Right lobe of liver (tissue), 6 donors: ENCODE data around the gene SOHLH2. TPM values are rescaled to one million over a fixed set of nuclear protein-coding genes. Genes with fewer than 3 reads are reported as not detected.

Source experiments
- ATAC-seq, 4 donors: fragments of 200-7000 bp; cut with Tn5 transposase; one replicate each; pipeline ENCODE4 v1.9.1; 2020; ENCODE audit warnings: mild to moderate bottlenecking in 4 of 4, moderate library complexity in 4 of 4
- DNase-seq, 3 donors: peaks; one replicate each; pipeline ENCODE4 v3.0.0-alpha.2; 2020
- H3K27ac ChIP-seq, 3 donors: fragments of 200-600 bp; one replicate each; pipeline ENCODE4 v1.8.0; 2022
- H3K27me3 ChIP-seq, 2 donors: fragments of 200-600 bp; one replicate each; pipeline ENCODE4 v1.8.0; 2022
- H3K36me3 ChIP-seq, 4 donors: fragments of 200-600 bp; sonication (generic) in 1 of 4; one replicate each; pipeline versions ENCODE4 v1.5.1 to v1.8.0; 2017 to 2022; ENCODE audit warnings: control low read depth in 1 of 4
- H3K4me1 ChIP-seq, 4 donors: fragments of 200-600 bp; sonication (generic) in 1 of 4; one replicate each; pipeline versions ENCODE4 v1.5.1 to v1.8.0; 2017 to 2022; ENCODE audit warnings: control low read depth in 1 of 4
- H3K4me3 ChIP-seq, 3 donors: fragments of 200-600 bp; one replicate each; pipeline ENCODE4 v1.8.0; 2022
- H3K9me3 ChIP-seq, 4 donors: fragments of 200-600 bp; sonication (generic) in 1 of 4; one replicate each; pipeline versions ENCODE4 v1.5.1 to v1.8.0; 2017 to 2022; ENCODE audit warnings: control low read depth in 1 of 4
- CTCF ChIP-seq, 4 donors: fragments of 200-600 bp in 3 of 4; fragments of 450-650 bp in 1 of 4; IDR thresholded peaks; one replicate each; pipeline versions ENCODE4 v1.5.1 to v1.8.0; 2016 to 2022; ENCODE audit warnings: antibody characterized with exemption in 4 of 4, mild to moderate bottlenecking in 2 of 4
- POLR2A ChIP-seq: fragments of 450-650 bp; IDR thresholded peaks from one replicate; pipeline ENCODE4 v1.6.1; 2017; ENCODE audit warnings: antibody characterized with exemption, mild to moderate bottlenecking
- WGBS: methylation state at CpG from one replicate; pipeline ENCODE4 v1.1.6; 2018; ENCODE audit warnings: low coverage, low lambda C conversion rate; ENCODE audit not compliant: insufficient coverage; ENCODE audit errors: missing lambda C conversion rate; 5-methylcytosine and 5-hydroxymethylcytosine counted together
- intact Hi-C, 2 donors: fragments of 100-400 bp; cut with DNase I; formaldehyde crosslinking; loops; one replicate each; pipeline versions ENCODE4 v1.11.2 to v1.14.1; 2022
- total RNA-seq, 6 experiments: library from RNA; depleted of rRNA in 2 of 6; stranded (reverse); fragments of >200 nt in 2 of 6; fragmentation: NEBNext Ultra II Directional in 3 of 6; extraction: Animal tissue kit (Norgen Biotek cat#: 25700) in 3 of 6; gene quantifications; one replicate each; pipeline versions ENCODE4 v1.1.0 to v1.2.4, GENCODE V29; 2016 to 2023
- donor health status: DM: no; HTN: yes; CAD: no.
- donor health status: DM: no; HTN: no; CAD: no.
- donor health status: DM: no; HTN: no; CAD: no.
- donor health status: DM: no; HTN: yes; CAD: no.
- donor health status: DM: no; HTN: yes; CAD: no.

SOHLH2 gene
- total RNA-seq, 6 experiments from 2014 or later = not detected

- H3K27ac ChIP-seq = no peak overlapping the region
- intact Hi-C loops = no loop called here
- H3K27me3 ChIP-seq = no peaks in the 10 kb centered on the region
- no peak overlapping the region for H3K4me3 ChIP-seq
- ATAC-seq (no peak), DNase-seq (no peak)
- no peaks in the 10 kb centered on the region for H3K9me3 ChIP-seq
- no peaks in the 10 kb centered on the region for H3K36me3 ChIP-seq
- no peak for TF ChIP-seq POLR2A
- no peak for TF ChIP-seq CTCF (IDR thresholded peaks at IDR 0.05)
- 74% methylated on average over 6 of the region's 8 CpGs for WGBS
- H3K4me1 ChIP-seq = no peaks in the 10 kb centered on the region
Measured at GRCh38 chr13:36258831-36259230, 44.5 kb upstream of the SOHLH2 start.

GRCh38 chr13:36251526-36251925, 37.2 kb upstream of the SOHLH2 start:
- Histone ChIP-seq H3K27ac (no peak overlapping the region), H3K9me3 (no peaks in the 10 kb centered on the region), H3K27me3 (no peaks in the 10 kb centered on the region), H3K36me3 (no peaks in the 10 kb centered on the region), H3K4me3 (no peak overlapping the region), H3K4me1 (no peaks in the 10 kb centered on the region)
- no peak for TF ChIP-seq CTCF (IDR thresholded peaks at IDR 0.05)
- TF ChIP-seq POLR2A = no peak
- no peak for DNase-seq
- intact Hi-C loops = no loop called here
- ATAC-seq = peak in 1 of 4 donors; percentile 16

- Histone ChIP-seq H3K9me3 (no peaks in the 10 kb centered on the region), H3K4me3 (no peak overlapping the region), H3K4me1 (no peaks in the 10 kb centered on the region), H3K27me3 (no peaks in the 10 kb centered on the region), H3K27ac (no peak overlapping the region), H3K36me3 (no peaks in the 10 kb centered on the region)
- DNase-seq (no peak), ATAC-seq (no peak)
- no peak for TF ChIP-seq POLR2A
- TF ChIP-seq CTCF (IDR thresholded peaks at IDR 0.05) = no peak
- intact Hi-C loops = no loop called here
- 55% methylated on average over 4 of the region's 4 CpGs for WGBS
Measured at GRCh38 chr13:36251017-36251416, 36.7 kb upstream of the SOHLH2 start.

- TF ChIP-seq POLR2A (no peak), CTCF (IDR thresholded peaks at IDR 0.05) (no peak)
- Histone ChIP-seq H3K4me3 (no peak overlapping the region), H3K9me3 (no peaks in the 10 kb centered on the region), H3K27me3 (no peaks in the 10 kb centered on the region), H3K27ac (no peak overlapping the region), H3K36me3 (no peaks in the 10 kb centered on the region), H3K4me1 (no peaks in the 10 kb centered on the region)
- DNase-seq = no peak
- no peak for ATAC-seq
- intact Hi-C loops = no loop called here
Measured at GRCh38 chr13:36248700-36249099, 34.3 kb upstream of the SOHLH2 start.

- Histone ChIP-seq H3K4me3 (no peak overlapping the region), H3K27ac (no peak overlapping the region), H3K27me3 (no peaks in the 10 kb centered on the region), H3K4me1 (no peaks in the 10 kb centered on the region), H3K9me3 (no peaks in the 10 kb centered on the region), H3K36me3 (no peaks in the 10 kb centered on the region)
- TF ChIP-seq POLR2A (no peak), CTCF (IDR thresholded peaks at IDR 0.05) (no peak)
- DNase-seq (no peak), ATAC-seq (no peak)
- WGBS = 38% methylated on average over 1 of the region's 1 CpG
- intact Hi-C loops = no loop called here
Measured at GRCh38 chr13:36244990-36245389, 30.6 kb upstream of the SOHLH2 start.
